DOHH2 (cell line): Measurements from ENCODE around the gene NYNRIN.
A peak's percentile ranks its signal among the peaks of the same experiment; 100 is the strongest.

Experiments used
- H3F3A ChIP-seq: fragments of 200-600 bp; sonication (generic), shearing (Covaris generic); 2 replicates; pipeline ENCODE4 v1.6.0; 2016; ENCODE audit warnings: antibody characterized with exemption, mild to moderate bottlenecking; ENCODE audit not compliant: control insufficient read depth, insufficient read depth
- H3K27ac ChIP-seq: fragments of 200-600 bp; sonication (generic); 2 replicates; pipeline ENCODE4 v1.5.1; 2014; ENCODE audit warnings: low read depth, mild to moderate bottlenecking, low read length, moderate library complexity
- H3K27me3 ChIP-seq: fragments of 200-600 bp; sonication (generic); 2 replicates; pipeline ENCODE4 v1.6.1; 2014; ENCODE audit warnings: mild to moderate bottlenecking, low read length, mixed read lengths; ENCODE audit not compliant: control insufficient read depth
- H3K36me3 ChIP-seq: fragments of 200-600 bp; sonication (generic); 2 replicates; pipeline ENCODE4 v1.6.1; 2014; ENCODE audit warnings: mild to moderate bottlenecking, low read length, moderate library complexity, mixed read lengths; ENCODE audit not compliant: control insufficient read depth
- H3K4me1 ChIP-seq: fragments of 200-600 bp; sonication (generic); 2 replicates; pipeline ENCODE4 v1.6.1; 2014; ENCODE audit warnings: mild to moderate bottlenecking, low read length, mixed read lengths; ENCODE audit not compliant: control insufficient read depth
- H3K4me2 ChIP-seq: fragments of 200-600 bp; sonication (generic); 2 replicates; pipeline ENCODE4 v1.6.0; 2014; ENCODE audit warnings: mild to moderate bottlenecking, low read length, moderate library complexity
- H3K4me3 ChIP-seq: fragments of 200-600 bp; sonication (generic); 2 replicates; pipeline ENCODE4 v1.5.1; 2014; ENCODE audit warnings: mild to moderate bottlenecking, low read length, mixed read lengths
- H3K79me2 ChIP-seq: fragments of 200-600 bp; sonication (generic); 2 replicates; pipeline ENCODE4 v1.6.1; 2014; ENCODE audit warnings: mild to moderate bottlenecking, low read length, mixed read lengths; ENCODE audit not compliant: control insufficient read depth
- H3K9me2 ChIP-seq: fragments of 200-600 bp; sonication (generic); replicated peaks from 2 replicates; pipeline ENCODE4 v1.6.1; 2014; ENCODE audit warnings: mild to moderate bottlenecking, low read length, mixed read lengths; ENCODE audit not compliant: control insufficient read depth
- H3K9me3 ChIP-seq: fragments of 200-600 bp; sonication (generic); 2 replicates; pipeline ENCODE4 v1.6.1; 2014; ENCODE audit warnings: antibody characterized with exemption, low read length, mixed read lengths; ENCODE audit not compliant: control insufficient read depth, insufficient read depth
- H4K20me1 ChIP-seq: fragments of 200-600 bp; sonication (generic); 2 replicates; pipeline ENCODE4 v1.6.0; 2014; ENCODE audit warnings: low read depth, mild to moderate bottlenecking, antibody characterized with exemption, low read length, moderate library complexity; ENCODE audit not compliant: control insufficient read depth, insufficient read depth
- EZH2phosphoT487 ChIP-seq: fragments of 200-600 bp; sonication (generic); IDR thresholded peaks from 2 replicates; pipeline ENCODE4 v1.6.1; 2017; ENCODE audit warnings: borderline replicate concordance, mild to moderate bottlenecking, antibody characterized with exemption, low read length, moderate library complexity, mixed read lengths
- TF ChIP-seq, protein P1 (sequence below): fragments of 200-600 bp; sonication (generic); IDR thresholded peaks from one replicate; pipeline ENCODE4 v1.5.1; 2014; ENCODE audit warnings: antibody characterized with exemption, mild to moderate bottlenecking, low read depth, low read length; ENCODE audit not compliant: poor library complexity, severe bottlenecking

The NYNRIN gene

GRCh38 chr14:24368212-24368561 lies 30.6 kb upstream of the NYNRIN start:
- Histone ChIP-seq H3F3A (0 out of 2 replicates have a peak, but pooled peaks cover 6% of the 10 kb centered on the region), H3K79me2 (peaks cover 14% of the 10 kb centered on the region), H3K4me3 (peak overlapping the region; percentile 88), H3K4me2 (peak overlapping the region; percentile 87), H3K27ac (peak overlapping the region; percentile 90), H3K9me2 (no peaks in the 10 kb centered on the region), H3K36me3 (peaks cover 33% of the 10 kb centered on the region), H3K27me3 (no peaks in the 10 kb centered on the region), H3K9me3 (no peaks in the 10 kb centered on the region), H4K20me1 (no peaks in the 10 kb centered on the region), H3K4me1 (peaks cover 44% of the 10 kb centered on the region)
- TF ChIP-seq EZH2phosphoT487 = no peak
- TF ChIP-seq, protein P1, sequence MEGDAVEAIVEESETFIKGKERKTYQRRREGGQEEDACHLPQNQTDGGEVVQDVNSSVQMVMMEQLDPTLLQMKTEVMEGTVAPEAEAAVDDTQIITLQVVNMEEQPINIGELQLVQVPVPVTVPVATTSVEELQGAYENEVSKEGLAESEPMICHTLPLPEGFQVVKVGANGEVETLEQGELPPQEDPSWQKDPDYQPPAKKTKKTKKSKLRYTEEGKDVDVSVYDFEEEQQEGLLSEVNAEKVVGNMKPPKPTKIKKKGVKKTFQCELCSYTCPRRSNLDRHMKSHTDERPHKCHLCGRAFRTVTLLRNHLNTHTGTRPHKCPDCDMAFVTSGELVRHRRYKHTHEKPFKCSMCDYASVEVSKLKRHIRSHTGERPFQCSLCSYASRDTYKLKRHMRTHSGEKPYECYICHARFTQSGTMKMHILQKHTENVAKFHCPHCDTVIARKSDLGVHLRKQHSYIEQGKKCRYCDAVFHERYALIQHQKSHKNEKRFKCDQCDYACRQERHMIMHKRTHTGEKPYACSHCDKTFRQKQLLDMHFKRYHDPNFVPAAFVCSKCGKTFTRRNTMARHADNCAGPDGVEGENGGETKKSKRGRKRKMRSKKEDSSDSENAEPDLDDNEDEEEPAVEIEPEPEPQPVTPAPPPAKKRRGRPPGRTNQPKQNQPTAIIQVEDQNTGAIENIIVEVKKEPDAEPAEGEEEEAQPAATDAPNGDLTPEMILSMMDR = no peak

- H3K27me3 ChIP-seq = no peaks in the 10 kb centered on the region
- H3K79me2 ChIP-seq = peaks cover 14% of the 10 kb centered on the region
- peaks cover 38% of the 10 kb centered on the region for H3K36me3 ChIP-seq
- peak overlapping the region; percentile 88 for H3K4me3 ChIP-seq
- H3K9me2 ChIP-seq = no peaks in the 10 kb centered on the region
- no peaks in the 10 kb centered on the region for H4K20me1 ChIP-seq
- no peaks in the 10 kb centered on the region for H3K9me3 ChIP-seq
- TF ChIP-seq EZH2phosphoT487 = no peak
- TF ChIP-seq, protein P1 = peak; percentile 28
- H3K4me1 ChIP-seq = peaks cover 44% of the 10 kb centered on the region
- H3K27ac ChIP-seq = peak overlapping the region; percentile 90
- H3K4me2 ChIP-seq = peak overlapping the region; percentile 87
- H3F3A ChIP-seq = 0 out of 2 replicates have a peak, but pooled peaks cover 6% of the 10 kb centered on the region
Measured at GRCh38 chr14:24368562-24369252, 30.1 kb upstream of the NYNRIN start.

- H3K79me2 ChIP-seq = peaks cover 14% of the 10 kb centered on the region
- H3K4me2 ChIP-seq = peak overlapping the region; percentile 87
- no peaks in the 10 kb centered on the region for H3K27me3 ChIP-seq
- no peaks in the 10 kb centered on the region for H3K9me2 ChIP-seq
- H3F3A ChIP-seq = 0 out of 2 replicates have a peak, but pooled peaks cover 6% of the 10 kb centered on the region
- peaks cover 45% of the 10 kb centered on the region for H3K36me3 ChIP-seq
- no peaks in the 10 kb centered on the region for H4K20me1 ChIP-seq
- peak overlapping the region; percentile 88 for H3K4me3 ChIP-seq
- no peaks in the 10 kb centered on the region for H3K9me3 ChIP-seq
- H3K4me1 ChIP-seq = peaks cover 44% of the 10 kb centered on the region
- H3K27ac ChIP-seq = no peak overlapping the region
- TF ChIP-seq, protein P1 = no peak
- TF ChIP-seq EZH2phosphoT487 = no peak
Measured at GRCh38 chr14:24369463-24369862, 29.3 kb upstream of the NYNRIN start.
